Measurements from ENCODE around the gene COBLL1.

The COBLL1 gene, protein sequence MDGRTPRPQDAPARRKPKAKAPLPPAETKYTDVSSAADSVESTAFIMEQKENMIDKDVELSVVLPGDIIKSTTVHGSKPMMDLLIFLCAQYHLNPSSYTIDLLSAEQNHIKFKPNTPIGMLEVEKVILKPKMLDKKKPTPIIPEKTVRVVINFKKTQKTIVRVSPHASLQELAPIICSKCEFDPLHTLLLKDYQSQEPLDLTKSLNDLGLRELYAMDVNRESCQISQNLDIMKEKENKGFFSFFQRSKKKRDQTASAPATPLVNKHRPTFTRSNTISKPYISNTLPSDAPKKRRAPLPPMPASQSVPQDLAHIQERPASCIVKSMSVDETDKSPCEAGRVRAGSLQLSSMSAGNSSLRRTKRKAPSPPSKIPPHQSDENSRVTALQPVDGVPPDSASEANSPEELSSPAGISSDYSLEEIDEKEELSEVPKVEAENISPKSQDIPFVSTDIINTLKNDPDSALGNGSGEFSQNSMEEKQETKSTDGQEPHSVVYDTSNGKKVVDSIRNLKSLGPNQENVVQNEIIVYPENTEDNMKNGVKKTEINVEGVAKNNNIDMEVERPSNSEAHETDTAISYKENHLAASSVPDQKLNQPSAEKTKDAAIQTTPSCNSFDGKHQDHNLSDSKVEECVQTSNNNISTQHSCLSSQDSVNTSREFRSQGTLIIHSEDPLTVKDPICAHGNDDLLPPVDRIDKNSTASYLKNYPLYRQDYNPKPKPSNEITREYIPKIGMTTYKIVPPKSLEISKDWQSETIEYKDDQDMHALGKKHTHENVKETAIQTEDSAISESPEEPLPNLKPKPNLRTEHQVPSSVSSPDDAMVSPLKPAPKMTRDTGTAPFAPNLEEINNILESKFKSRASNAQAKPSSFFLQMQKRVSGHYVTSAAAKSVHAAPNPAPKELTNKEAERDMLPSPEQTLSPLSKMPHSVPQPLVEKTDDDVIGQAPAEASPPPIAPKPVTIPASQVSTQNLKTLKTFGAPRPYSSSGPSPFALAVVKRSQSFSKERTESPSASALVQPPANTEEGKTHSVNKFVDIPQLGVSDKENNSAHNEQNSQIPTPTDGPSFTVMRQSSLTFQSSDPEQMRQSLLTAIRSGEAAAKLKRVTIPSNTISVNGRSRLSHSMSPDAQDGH

DNA sequence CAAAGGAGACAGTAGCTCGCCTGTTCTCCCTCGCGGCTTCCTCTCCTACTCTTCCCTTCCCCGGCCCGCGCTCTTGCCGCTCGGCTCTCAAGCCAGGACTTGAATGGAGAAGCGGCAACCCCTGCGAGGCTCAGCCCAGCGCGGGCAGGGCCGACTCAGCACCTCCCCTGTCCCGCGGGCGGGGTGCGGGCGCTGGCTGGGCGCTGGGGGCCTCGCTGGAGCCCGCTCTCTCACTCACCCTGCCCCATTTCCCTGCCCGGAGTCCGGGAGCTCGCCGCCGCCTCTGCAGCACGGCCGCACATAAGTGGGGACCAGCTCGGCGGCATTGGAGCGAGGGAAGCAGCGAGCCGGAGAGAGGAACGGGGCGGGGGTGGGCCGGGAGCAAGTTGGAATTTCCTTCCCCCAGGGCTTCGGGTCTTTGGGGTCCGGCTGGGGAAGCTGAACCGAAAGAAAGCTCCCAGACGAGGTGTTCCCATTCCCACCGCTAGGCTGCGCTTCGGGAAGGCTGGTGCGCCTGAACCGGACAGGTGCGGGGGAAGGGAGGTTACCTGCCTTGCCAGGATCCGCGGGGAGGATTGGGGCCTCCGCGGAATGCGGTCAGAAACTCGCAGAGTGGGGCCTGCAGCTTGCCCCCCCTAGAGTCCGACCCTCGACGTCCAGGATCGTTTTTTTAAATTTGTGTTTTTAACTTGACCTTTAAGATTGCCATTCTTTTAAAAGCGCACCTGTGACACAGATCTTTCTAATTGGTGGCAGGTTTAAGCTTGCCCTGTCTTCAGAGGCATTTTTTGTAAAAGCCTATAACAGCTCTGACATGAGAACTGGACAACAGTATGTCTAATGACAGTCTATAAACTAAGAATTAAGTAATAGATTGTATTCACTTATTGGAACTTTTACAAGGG, at the start of gene COBLL1:
Gene COBLL1, minus strand, starts transcription at position 105 of the 905 bp plus-strand sequence. CDS start 627 bp downstream, outside the sequence.
- no peak for DNase-seq

DNA sequence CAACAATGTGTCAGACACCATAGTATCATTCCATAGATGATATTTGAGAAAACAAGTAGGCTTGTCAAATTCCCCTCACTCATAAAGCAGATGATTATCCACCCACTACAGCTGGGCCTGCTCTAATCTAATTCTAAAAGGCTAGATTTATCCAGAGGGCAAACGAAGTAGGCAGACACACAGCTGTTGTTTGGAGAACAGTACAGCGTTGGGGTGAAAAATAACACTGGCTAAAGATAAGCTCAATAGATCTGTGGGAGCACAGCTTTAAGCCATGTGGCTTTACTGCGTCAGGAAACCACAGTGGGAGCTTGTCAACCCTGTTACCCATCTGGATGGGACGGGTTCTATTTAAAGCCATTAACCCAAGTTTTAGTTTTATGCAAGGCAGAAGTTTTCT, 48.9 kb upstream of the COBLL1 start:
- peak; percentile 79 for DNase-seq

DNA sequence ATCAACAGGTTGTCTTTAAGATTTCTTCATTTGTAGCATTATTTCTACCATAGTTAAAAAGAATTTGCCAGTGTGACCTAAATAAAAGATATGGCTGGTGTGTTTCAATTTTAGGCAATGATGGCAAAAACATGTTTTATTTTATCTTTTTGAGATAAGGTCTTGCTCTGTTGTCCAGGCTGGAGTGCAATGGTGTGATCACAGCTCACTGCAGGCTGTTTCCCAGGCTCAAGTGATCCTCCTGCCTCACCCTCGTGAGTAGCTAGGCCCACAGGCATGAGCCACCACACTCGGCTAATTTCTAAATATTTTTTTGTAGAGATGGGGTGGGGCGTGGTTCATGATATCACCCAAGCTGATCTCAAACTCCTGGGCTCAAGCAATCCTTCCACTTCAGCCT, 47.0 kb upstream of the COBLL1 start:
- DNase-seq, result no peak

DNA sequence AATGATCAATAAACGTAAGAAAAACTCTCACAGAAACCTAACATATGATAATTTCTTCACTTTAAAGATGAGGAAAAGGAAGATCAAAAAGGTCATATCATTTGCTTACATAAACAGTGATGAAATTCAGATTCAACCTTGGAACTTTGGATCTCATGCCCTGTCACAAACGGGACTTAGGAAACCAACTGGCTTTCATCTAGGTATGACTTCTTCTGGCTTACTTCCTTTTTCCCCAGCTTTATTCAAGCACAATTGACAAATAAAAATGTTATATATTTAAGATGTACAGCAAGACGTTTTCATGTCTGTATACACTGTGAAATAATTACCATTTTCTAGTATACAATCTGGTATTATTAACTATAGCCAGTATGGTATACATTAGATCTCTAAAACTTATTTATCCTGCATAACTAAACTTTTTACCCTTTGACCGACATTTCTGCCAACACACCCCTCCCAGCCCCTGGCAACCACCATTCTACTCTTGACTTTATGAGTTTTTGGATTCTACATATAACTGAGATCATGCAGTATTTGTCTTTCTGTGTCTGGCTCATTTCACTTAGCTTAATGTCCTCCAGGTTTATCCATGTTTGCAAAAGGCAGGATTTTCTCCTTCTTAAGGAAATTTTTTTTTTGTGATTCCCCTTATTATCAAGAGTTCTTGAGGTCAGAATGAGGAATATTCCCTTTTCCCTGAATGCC, 46.0 kb upstream of the COBLL1 start:
- no peak for DNase-seq

DNA sequence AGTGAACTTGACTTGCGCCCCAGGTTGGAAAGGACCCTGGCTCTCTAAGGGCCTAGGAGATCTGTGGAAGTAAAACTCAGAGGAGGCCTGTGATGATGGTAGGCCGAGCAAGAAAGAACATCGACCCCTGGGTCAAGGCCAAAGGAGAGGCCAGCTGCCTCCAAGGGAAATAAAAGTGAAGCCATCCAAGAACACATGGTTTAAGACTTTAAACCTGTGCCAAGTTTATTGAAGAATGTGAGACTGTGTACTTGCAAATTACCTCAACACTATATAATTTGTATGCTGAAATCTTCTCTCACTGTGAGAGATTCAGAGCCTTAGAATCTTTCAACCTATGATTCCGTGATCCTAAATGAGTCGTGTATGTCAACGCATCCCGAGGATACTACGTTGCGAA, 40.7 kb upstream of the COBLL1 start:
- DNase-seq, result no peak

DNA sequence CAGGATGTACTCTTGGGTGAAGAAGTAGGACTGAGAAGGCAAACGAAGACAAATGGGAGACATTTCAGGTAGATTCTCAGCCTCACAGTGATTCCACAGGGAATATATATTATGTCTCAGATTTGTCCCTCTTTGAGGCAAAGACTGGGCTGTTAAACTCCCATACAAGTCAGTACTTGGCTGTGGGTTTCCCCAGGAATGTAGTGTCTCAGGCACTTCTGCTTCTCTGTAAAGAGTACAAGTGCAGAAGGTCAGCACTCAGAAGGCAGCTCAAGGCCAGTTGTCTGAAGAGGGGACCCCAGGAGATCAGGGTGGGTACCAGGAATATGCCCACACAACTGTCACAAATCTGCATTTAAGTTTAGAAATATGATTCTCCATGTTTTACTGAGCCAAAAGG, 39.9 kb upstream of the COBLL1 start:
- no peak for DNase-seq

DNA sequence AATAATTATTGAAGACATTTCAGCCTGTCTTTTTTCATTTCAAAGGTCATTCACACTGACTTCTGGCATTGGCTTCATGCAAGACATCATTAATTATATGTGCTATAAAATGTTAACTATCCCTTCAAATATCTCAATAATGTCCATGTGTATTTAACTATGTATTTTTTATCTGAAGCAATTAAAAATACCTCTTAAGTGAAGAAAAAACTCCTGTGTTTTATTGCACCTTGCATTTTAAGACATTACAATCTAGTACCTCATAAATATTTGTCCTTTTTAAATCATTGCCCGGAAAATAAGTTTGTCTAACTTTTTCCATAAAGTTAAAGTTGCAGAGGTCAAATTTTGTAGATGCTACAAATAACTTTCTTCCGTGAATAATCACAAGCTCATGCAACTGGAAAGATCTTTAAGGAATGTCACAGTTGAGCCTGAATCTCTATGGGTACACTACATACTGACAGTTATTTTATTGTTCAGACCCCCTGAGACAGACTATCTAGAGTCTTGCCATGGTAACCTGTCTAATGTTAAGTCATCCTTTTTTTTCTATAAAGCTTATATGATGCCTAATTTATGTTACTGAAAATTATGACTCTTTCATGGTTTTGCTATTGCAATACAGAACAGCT, 38.4 kb upstream of the COBLL1 start:
- no peak for DNase-seq

DNA sequence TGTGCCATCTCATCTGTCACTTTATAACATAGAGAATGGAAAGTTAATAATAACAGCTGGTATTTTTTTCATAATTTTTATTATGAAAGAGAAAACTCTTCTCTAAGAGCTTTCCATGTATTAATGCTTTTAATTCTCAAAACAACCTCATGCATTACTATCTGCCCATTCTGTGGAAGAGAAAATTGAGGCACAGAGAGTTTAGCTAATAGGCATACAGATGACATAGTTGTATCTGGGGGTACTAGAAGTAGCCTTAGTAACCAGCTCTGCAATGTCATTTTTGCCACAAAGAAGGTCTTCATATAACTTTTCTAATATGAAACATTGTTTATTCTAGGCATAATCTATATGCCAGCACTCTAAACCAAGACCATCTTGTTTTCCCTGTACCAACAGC, 36.3 kb upstream of the COBLL1 start:
- DNase-seq, result no peak

DNA sequence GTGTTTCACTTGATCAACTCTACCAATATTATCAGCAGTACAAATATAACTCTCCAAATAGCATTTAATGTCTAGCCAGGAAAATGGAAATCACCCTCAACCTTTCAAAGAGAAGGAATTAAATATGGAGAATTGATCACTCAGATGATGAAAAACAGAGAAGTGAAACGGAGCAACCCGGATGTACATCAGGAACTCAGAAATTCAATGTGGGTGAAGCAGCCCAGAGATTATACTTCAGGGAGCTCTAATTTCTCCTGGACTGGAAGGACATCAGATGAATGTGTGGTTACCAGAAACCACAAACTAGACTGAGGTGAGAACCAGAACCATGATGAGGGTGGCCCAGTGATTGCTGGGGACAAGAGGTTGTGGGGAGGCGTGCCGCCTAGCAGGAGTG, 35.5 kb upstream of the COBLL1 start:
- DNase-seq, result peak; percentile 42

DNA sequence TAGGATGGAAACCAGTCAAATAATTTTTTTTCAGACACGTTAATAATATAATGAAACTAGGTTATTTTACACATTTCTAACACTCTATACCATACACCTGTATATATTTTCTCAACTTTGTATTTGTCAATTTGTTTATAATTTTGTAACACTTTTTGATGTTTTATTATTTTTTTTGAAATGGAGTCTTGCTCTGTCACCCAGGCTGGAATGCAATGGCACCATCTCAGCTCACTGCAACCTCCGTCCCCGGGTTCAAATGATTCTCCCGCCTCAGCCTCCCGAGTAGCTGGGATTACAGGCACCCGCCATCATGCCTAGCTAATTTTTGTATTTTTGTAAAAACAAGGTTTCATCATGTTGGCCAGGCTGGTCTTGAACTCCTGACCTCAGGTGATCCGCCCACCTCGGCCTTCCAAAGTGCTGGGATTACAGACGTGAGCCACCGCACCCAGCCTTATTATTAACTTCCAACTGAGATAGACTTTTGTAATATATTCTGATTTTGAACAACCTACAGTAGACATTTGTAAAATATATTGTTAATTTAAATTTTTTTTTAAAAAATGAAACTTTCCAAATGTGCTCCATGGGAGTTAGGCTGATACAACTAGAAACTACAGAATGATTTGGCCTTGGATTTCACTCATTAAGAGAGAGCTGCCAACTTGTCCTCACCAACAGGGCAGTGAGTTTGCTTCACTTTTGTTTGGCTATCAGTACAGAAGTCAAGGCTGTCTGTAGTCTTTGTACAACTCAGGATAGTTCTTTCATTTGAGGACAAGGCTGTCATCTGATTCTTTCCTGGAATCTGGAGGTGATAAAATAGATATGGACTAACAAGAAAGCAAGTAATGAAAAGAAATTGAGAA, 33.9 kb upstream of the COBLL1 start:
- no peak for DNase-seq

DNA sequence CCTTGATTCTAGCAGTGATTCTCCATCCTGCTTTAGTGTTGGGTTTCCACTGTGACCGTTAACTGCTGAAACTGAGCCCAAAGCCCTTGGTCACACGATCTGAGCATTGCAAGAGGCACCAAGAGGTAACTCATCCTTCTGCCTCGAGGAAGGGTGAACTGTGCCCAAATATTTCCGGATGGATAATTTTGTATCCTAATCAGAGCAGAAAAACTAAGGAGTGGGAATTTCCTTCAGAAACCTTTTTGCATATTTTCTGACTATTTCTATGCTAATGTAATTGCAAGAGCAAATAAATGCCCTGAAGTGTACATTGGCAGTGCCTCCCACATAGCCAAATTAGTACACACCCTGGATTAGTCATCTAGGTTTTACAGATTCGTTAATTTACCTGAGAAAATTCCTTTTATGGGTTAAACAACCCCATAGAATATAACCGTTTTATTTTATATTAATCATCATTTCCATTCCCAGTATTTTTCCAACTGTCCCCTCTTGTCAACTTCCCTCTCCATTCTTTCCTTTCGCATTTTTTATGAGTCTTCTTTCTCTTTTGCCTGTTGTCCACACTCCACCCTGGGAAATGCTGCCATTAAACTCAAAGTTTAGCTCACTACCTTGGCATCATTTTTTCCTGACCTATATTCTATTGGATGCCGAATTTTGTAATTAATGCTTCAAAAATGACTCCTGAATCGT, 31.7 kb upstream of the COBLL1 start:
- DNase-seq, result no peak

DNA sequence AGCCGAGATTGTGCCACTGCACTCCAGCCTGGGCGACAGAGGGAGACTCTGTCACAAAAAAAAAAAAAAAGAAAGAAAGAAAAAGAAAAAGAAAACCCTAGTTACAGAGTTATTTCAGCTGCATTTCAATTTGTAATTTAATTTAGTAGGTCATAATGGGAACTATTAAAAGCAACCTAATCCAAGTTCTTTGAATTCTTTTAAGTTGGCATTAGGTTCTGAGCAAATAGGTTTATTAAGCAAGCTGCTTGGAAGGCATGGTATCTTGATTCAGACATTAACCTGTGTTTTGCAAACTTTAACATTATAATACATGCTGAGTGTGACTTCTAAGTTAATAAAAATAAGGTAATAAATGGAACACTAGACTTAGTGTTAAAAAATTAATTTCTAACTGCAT, 29.8 kb upstream of the COBLL1 start:
- DNase-seq, result no peak

DNA sequence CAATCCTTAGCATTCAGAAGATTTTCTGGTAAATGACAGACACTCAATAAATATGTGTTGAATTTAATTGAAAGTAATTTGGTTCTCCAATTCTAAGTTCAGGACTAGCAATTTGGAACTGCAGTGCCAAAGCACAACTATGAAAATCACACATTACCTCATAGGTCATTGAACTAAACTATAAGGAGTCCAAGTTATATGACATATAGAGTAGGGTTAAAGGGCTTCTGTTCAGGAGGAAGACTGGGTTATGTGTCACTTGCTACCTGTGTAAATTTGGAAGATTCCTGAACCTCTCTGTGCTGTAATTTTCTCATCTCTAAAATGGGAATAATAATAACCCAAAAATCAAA, 27.8 kb upstream of the COBLL1 start:
- DNase-seq, result no peak

DNA sequence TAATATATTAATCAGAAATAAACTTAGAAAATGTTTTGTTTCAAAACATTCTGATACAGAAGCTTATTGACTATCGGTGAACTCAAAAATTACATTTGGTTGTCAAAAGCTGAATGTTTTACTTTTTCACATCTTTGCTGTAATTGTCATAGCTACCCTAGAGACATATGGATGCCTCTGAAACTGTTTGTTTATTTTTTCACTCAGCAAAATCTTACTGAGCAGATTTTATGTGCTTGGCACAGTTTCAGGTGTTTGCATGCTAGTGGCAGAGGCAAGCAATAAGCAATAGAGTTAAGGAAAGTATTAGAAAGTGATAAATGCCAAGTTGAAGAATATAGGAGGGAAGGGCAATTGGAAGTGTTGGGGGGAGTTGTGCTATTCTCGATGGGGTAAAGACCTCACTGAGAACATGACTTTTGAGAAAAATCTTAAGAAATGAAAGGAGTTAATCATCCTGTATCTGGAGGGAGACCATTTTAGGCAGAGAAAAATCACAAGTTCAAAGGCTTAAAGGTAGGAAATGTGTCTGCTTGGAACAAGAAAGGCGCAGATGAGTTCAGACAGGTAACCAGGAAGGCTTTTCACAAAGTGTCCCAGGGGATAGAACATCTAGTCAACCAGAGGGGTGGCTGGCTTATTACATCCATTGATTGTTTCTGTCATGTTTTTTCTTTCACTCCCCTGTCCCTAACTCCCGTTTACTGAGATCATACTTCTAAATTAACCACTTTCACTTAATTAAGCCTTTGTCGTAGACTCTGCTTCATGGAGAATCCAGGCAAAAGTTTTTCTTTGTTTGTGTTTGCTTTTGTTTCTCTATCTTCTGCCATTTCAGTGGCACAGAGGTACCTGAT, 27.2 kb upstream of the COBLL1 start:
- DNase-seq, result no peak

DNA sequence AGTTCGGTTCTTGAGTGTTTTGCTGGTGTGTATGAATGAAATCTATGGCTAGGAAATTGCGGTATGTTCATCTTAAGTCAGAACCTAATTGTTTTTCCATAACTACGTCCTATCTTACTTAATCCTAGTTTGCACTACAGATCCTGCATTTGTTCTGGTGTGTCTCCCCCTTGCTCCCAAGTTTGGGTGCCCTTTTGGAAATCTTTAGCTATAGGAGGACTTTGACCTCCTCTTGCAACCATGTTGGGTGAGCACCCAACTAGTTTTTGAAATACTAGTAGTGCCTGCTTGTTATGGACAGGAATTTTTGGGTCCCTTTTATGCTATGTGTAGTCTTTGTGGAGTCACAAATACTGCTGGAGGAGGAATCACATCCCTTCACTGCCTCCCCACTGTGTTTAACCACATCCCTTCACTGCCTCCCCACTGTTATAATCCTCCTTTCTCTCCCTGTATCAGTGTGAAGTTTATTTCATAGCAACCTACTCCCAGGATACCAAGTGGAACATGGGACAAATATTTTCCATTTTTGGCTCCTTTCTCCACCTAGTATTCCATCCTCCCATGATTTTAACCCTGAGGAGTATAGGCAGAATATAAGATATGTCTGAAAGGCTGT, 26.3 kb upstream of the COBLL1 start:
- DNase-seq, result no peak

DNA sequence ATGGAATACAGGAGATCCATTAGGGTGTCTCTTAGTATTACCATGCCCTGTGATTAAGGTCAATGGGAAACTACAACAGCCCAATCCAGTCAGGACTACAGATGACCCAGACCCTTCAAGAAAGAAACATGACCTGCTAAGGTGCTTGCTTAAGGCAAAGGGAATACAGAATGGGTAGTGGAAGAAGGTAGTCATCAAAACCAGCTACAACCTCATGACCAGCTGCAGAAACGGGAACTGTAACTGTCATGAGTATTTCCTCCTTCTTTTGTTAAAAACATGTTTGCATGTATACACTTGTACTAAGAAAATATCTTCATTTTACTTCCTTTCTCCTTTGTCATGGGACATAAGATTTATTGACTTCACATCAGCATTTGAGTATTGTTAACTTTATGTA, 24.8 kb upstream of the COBLL1 start:
- DNase-seq, result peak; percentile 80

DNA sequence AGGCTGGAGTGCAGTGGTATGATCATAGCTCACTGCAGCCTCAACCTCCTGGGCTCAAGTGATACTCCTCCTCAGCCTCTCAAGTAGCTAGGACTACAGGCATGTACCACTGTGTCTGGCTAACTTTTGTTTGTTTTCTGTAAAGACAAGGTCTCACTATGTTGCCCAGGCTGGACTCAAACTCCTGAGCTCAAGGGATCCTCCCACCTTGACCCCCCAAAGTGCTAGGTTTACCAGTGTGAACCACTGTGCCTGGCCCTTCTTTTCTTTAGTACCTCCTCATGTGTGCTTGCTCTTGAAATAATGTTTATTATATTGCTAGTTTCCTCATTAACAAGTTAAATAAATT, 19.0 kb upstream of the COBLL1 start:
- DNase-seq, result no peak

Measured in MV-4-11 (cell line).